ENCODE measurements around the gene CATSPERD.

CATSPERD gene

GRCh38 chr19:5814852-5815246 is 94.4 kb downstream of the CATSPERD start:
- Mint-ChIP-seq H3K4me3 (no peak overlapping the region), H3K9me3 (no peaks in the 10 kb centered on the region), H3K36me3 (ENCODE audit: low read depth) (no peaks in the 10 kb centered on the region), H3K27ac (no peak overlapping the region), H3K27me3 (peaks cover 17% of the 10 kb centered on the region), H3K4me1 (ENCODE audit: low read depth) (no peaks in the 10 kb centered on the region)
- intact Hi-C loops (cut with micrococcal nuclease): no loop called here

GRCh38 chr19:5817218-5817617 is 96.8 kb downstream of the CATSPERD start:
- Mint-ChIP-seq H3K27ac (no peak overlapping the region), H3K27me3 (peaks cover 20% of the 10 kb centered on the region), H3K4me1 (ENCODE audit: low read depth) (no peaks in the 10 kb centered on the region), H3K4me3 (no peak overlapping the region), H3K9me3 (no peaks in the 10 kb centered on the region), H3K36me3 (ENCODE audit: low read depth) (no peaks in the 10 kb centered on the region)
- intact Hi-C loops (cut with micrococcal nuclease): no loop called here

GRCh38 chr19:5818594-5818993 is 98.2 kb downstream of the CATSPERD start:
- Mint-ChIP-seq H3K36me3 (ENCODE audit: low read depth) (no peaks in the 10 kb centered on the region), H3K4me1 (ENCODE audit: low read depth) (no peaks in the 10 kb centered on the region), H3K27me3 (peaks cover 24% of the 10 kb centered on the region), H3K27ac (no peak overlapping the region), H3K9me3 (no peaks in the 10 kb centered on the region), H3K4me3 (no peak overlapping the region)
- intact Hi-C loops (cut with micrococcal nuclease): no loop called here

- no peaks in the 10 kb centered on the region for H3K9me3 Mint-ChIP-seq
- H3K36me3 Mint-ChIP-seq (ENCODE audit: low read depth): no peaks in the 10 kb centered on the region
- intact Hi-C loops (cut with micrococcal nuclease): no loop called here
- no peak overlapping the region for H3K4me3 Mint-ChIP-seq
- H3K27me3 Mint-ChIP-seq: peaks cover 19% of the 10 kb centered on the region
- H3K4me1 Mint-ChIP-seq (ENCODE audit: low read depth): peaks cover 8% of the 10 kb centered on the region
- H3K27ac Mint-ChIP-seq: no peak overlapping the region
Measured at GRCh38 chr19:5820785-5821184, 100.3 kb downstream of the CATSPERD start.

GRCh38 chr19:5821521-5822180 is 101.2 kb downstream of the CATSPERD start:
- intact Hi-C loops (cut with micrococcal nuclease): no loop called here
- Mint-ChIP-seq H3K4me1 (ENCODE audit: low read depth) (peaks cover 11% of the 10 kb centered on the region), H3K27ac (no peak overlapping the region), H3K27me3 (peaks cover 21% of the 10 kb centered on the region), H3K36me3 (ENCODE audit: low read depth) (no peaks in the 10 kb centered on the region), H3K9me3 (no peaks in the 10 kb centered on the region), H3K4me3 (no peak overlapping the region)

- intact Hi-C loops (cut with micrococcal nuclease): no loop called here
- Mint-ChIP-seq H3K4me3 (no peak overlapping the region), H3K27me3 (peaks cover 22% of the 10 kb centered on the region), H3K27ac (no peak overlapping the region), H3K9me3 (no peaks in the 10 kb centered on the region), H3K36me3 (ENCODE audit: low read depth) (no peaks in the 10 kb centered on the region), H3K4me1 (ENCODE audit: low read depth) (peaks cover 18% of the 10 kb centered on the region)
Measured at GRCh38 chr19:5822181-5822844, 101.9 kb downstream of the CATSPERD start.

- Mint-ChIP-seq H3K9me3 (no peaks in the 10 kb centered on the region), H3K27ac (no peak overlapping the region), H3K27me3 (peaks cover 26% of the 10 kb centered on the region), H3K4me3 (no peak overlapping the region), H3K4me1 (ENCODE audit: low read depth) (peaks cover 27% of the 10 kb centered on the region), H3K36me3 (ENCODE audit: low read depth) (peaks cover 6% of the 10 kb centered on the region)
- intact Hi-C loops (cut with micrococcal nuclease): no loop called here
Measured at GRCh38 chr19:5823579-5824281, 103.3 kb downstream of the CATSPERD start.

- peaks cover 32% of the 10 kb centered on the region for H3K27me3 Mint-ChIP-seq
- intact Hi-C loops (cut with micrococcal nuclease): no loop called here
- H3K9me3 Mint-ChIP-seq: no peaks in the 10 kb centered on the region
- H3K4me3 Mint-ChIP-seq: no peak overlapping the region
- peaks cover 28% of the 10 kb centered on the region for H3K4me1 Mint-ChIP-seq (ENCODE audit: low read depth)
- peaks cover 6% of the 10 kb centered on the region for H3K36me3 Mint-ChIP-seq (ENCODE audit: low read depth)
- H3K27ac Mint-ChIP-seq: no peak overlapping the region
Measured at GRCh38 chr19:5824751-5825150, 104.3 kb downstream of the CATSPERD start.

- Mint-ChIP-seq H3K27me3 (peaks cover 36% of the 10 kb centered on the region), H3K27ac (no peak overlapping the region)
- intact Hi-C loops (cut with micrococcal nuclease): no loop called here
Measured at GRCh38 chr19:5825178-5825577, 104.7 kb downstream of the CATSPERD start.

GRCh38 chr19:5826531-5827341 is 106.3 kb downstream of the CATSPERD start:
- intact Hi-C loops (cut with micrococcal nuclease): no loop called here
- Mint-ChIP-seq H3K27me3 (peaks cover 34% of the 10 kb centered on the region), H3K9me3 (no peaks in the 10 kb centered on the region), H3K4me3 (peak overlapping the region; percentile 77), H3K27ac (peak overlapping the region; percentile 91), H3K36me3 (ENCODE audit: low read depth) (peaks cover 6% of the 10 kb centered on the region), H3K4me1 (ENCODE audit: low read depth) (peaks cover 28% of the 10 kb centered on the region)

More at GRCh38 chr19:5825178-5825577, 104.7 kb downstream of the CATSPERD start:
- Mint-ChIP-seq H3K4me3 (no peak overlapping the region), H3K9me3 (no peaks in the 10 kb centered on the region), H3K36me3 (ENCODE audit: low read depth) (peaks cover 6% of the 10 kb centered on the region), H3K4me1 (ENCODE audit: low read depth) (peaks cover 28% of the 10 kb centered on the region)

- Mint-ChIP-seq H3K27ac (peak overlapping the region; percentile 91), H3K4me1 (ENCODE audit: low read depth) (peaks cover 28% of the 10 kb centered on the region), H3K27me3 (peaks cover 37% of the 10 kb centered on the region), H3K9me3 (no peaks in the 10 kb centered on the region), H3K4me3 (peak overlapping the region; percentile 77), H3K36me3 (ENCODE audit: low read depth) (peaks cover 6% of the 10 kb centered on the region)
- intact Hi-C loops (cut with micrococcal nuclease): no loop called here
Measured at GRCh38 chr19:5827342-5827890, 107.0 kb downstream of the CATSPERD start.

- Mint-ChIP-seq H3K9me3 (no peaks in the 10 kb centered on the region), H3K4me3 (peak overlapping the region; percentile 95), H3K27me3 (peaks cover 35% of the 10 kb centered on the region), H3K36me3 (ENCODE audit: low read depth) (peaks cover 6% of the 10 kb centered on the region), H3K4me1 (ENCODE audit: low read depth) (peaks cover 28% of the 10 kb centered on the region), H3K27ac (peak overlapping the region; percentile 91)
- intact Hi-C loops (cut with micrococcal nuclease): loop anchor here (2.0 kb wide), 1 partner anchor 77 kb away; the partner anchor contains the start of gene VMAC
Measured at GRCh38 chr19:5827891-5828660, 107.6 kb downstream of the CATSPERD start.

Data from dendritic cell treated with granulocyte-macrophage colony-stimulating factor and Interleukin-4, amounts not matched to agents 40 ng/mL and 50 ng/mL, for 4 days (primary cell).